Calu3 (cell line): ENCODE data around the gene WNT7A. TPM values are rescaled to one million over a fixed set of nuclear protein-coding genes. Genes with fewer than 3 reads are reported as not detected.
A peak's percentile ranks its signal among the peaks of the same experiment; 100 is the strongest.

Source experiments
- BruUV-seq: library from RNA; stranded (reverse); fragments of 400-500 nt; replicated peaks from 2 replicates; lab custom pipeline; 2021; lab: Mats Ljungman, UMichigan
- CTCF ChIA-PET: fragments of 300-600 bp; sonication (Branson Sonifier 250); formaldehyde crosslinking; loops from one replicate; lab custom pipeline; 2022; ENCODE audit warnings: antibody characterized with exemption; lab: Charles Lee
- DNase-seq: peaks from one replicate; pipeline ENCODE4 v3.0.0; 2022
- H3K27ac Mint-ChIP-seq: one replicate; pipeline ENCODE4 v1.8.0; 2022; ENCODE audit warnings: mixed read lengths; ENCODE audit not compliant: unreplicated experiment
- H3K27me3 Mint-ChIP-seq: one replicate; pipeline ENCODE4 v1.8.0; 2022; ENCODE audit warnings: mixed read lengths; ENCODE audit not compliant: unreplicated experiment
- H3K36me3 Mint-ChIP-seq: one replicate; pipeline ENCODE4 v1.8.0; 2022; ENCODE audit warnings: mild to moderate bottlenecking, moderate library complexity, mixed read lengths; ENCODE audit not compliant: insufficient read depth, unreplicated experiment
- H3K4me1 Mint-ChIP-seq: one replicate; pipeline ENCODE4 v1.8.0; 2022; ENCODE audit warnings: mild to moderate bottlenecking, low read depth, mixed read lengths; ENCODE audit not compliant: unreplicated experiment
- H3K4me3 Mint-ChIP-seq: one replicate; pipeline ENCODE4 v1.8.0; 2022; ENCODE audit warnings: mild to moderate bottlenecking, low read depth, moderate library complexity, mixed read lengths; ENCODE audit not compliant: unreplicated experiment
- H3K9me3 Mint-ChIP-seq: one replicate; pipeline ENCODE4 v1.8.0; 2022; ENCODE audit warnings: low read depth, mixed read lengths; ENCODE audit not compliant: unreplicated experiment
- CTCF ChIP-seq: fragments of 200-600 bp; IDR thresholded peaks from one replicate; pipeline ENCODE4 v1.8.0; 2022; ENCODE audit warnings: antibody characterized with exemption; ENCODE audit not compliant: unreplicated experiment
- intact Hi-C: fragments of 100-400 bp; cut with micrococcal nuclease; formaldehyde crosslinking; loops from one replicate; pipeline ENCODE4 v1.10.0; 2022; ENCODE audit not compliant: unreplicated experiment
- total RNA-seq: library from RNA; stranded (reverse); gene quantifications from 2 replicates; pipeline ENCODE4 v1.2.3, GENCODE V29; 2022

Gene WNT7A
- total RNA-seq, 1 experiment from 2014 or later, result 3.5 TPM

GRCh38 chr3:13812034-13812471, 67.8 kb downstream of the WNT7A start:
- peaks cover 8% of the 10 kb centered on the region for H3K9me3 Mint-ChIP-seq
- no peak for TF ChIP-seq CTCF
- no peak overlapping the region for H3K27ac Mint-ChIP-seq
- H3K36me3 Mint-ChIP-seq, result peaks cover 15% of the 10 kb centered on the region
- H3K27me3 Mint-ChIP-seq, result peaks cover 10% of the 10 kb centered on the region
- intact Hi-C loops, result no loop called here
- no peak overlapping the region for H3K4me3 Mint-ChIP-seq
- DNase-seq, result no peak
- no peaks in the 10 kb centered on the region for H3K4me1 Mint-ChIP-seq
- CTCF ChIA-PET, result no interaction called here
- BruUV-seq, result no TSS peak

DNA sequence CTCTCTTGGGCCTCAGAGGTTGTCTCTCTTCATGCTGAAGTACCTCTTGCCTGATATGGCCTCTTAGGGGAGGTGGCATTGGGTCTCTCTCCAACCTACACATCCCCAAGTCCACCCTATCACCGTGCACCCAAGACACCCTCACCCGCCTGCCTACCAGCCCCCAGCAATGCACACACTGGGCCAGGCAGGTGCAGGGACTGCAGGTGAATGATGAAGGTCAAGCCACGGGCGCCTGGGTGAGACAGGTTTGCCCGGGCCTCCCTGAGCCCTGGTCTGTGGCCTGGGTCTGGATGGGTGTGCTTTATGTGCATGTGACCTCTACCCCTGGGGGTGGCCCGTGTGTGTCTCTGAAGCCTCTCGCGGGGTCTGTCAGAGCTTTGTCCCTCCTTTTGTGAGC, 68.3 kb downstream of the WNT7A start:
- peaks cover 11% of the 10 kb centered on the region for H3K36me3 Mint-ChIP-seq
- H3K9me3 Mint-ChIP-seq, result peaks cover 5% of the 10 kb centered on the region
- no peak for TF ChIP-seq CTCF
- peaks cover 14% of the 10 kb centered on the region for H3K27me3 Mint-ChIP-seq
- H3K4me1 Mint-ChIP-seq, result no peaks in the 10 kb centered on the region
- intact Hi-C loops, result no loop called here
- CTCF ChIA-PET, result no interaction called here
- H3K4me3 Mint-ChIP-seq, result no peak overlapping the region
- H3K27ac Mint-ChIP-seq, result no peak overlapping the region
- no TSS peak for BruUV-seq
- no peak for DNase-seq

DNA sequence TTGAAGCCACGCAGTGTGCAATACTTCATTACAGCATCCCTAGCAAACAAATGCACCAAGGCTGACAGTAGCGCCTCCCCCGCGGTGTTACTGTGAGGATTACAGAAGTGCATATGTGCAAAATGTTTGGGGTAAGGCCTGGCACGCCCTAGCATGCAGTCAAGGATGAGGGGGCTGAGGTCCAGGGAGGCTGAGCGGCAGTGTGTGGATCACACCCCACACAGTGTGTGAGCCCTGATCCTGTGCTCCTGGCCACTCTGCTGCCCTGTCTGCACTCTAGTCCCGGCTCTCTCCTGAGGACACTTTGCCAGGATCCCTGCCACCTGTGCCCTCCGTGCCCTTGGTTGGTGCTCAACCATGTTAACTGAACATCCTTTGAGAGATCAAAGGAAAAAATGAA, 71.3 kb downstream of the WNT7A start:
- DNase-seq, result no peak
- no peaks in the 10 kb centered on the region for H3K36me3 Mint-ChIP-seq
- intact Hi-C loops, result no loop called here
- H3K27me3 Mint-ChIP-seq, result peaks cover 28% of the 10 kb centered on the region
- H3K9me3 Mint-ChIP-seq, result no peaks in the 10 kb centered on the region
- no peak for TF ChIP-seq CTCF
- no TSS peak for BruUV-seq
- CTCF ChIA-PET, result no interaction called here
- no peak overlapping the region for H3K27ac Mint-ChIP-seq
- H3K4me3 Mint-ChIP-seq, result no peak overlapping the region
- no peaks in the 10 kb centered on the region for H3K4me1 Mint-ChIP-seq

DNA sequence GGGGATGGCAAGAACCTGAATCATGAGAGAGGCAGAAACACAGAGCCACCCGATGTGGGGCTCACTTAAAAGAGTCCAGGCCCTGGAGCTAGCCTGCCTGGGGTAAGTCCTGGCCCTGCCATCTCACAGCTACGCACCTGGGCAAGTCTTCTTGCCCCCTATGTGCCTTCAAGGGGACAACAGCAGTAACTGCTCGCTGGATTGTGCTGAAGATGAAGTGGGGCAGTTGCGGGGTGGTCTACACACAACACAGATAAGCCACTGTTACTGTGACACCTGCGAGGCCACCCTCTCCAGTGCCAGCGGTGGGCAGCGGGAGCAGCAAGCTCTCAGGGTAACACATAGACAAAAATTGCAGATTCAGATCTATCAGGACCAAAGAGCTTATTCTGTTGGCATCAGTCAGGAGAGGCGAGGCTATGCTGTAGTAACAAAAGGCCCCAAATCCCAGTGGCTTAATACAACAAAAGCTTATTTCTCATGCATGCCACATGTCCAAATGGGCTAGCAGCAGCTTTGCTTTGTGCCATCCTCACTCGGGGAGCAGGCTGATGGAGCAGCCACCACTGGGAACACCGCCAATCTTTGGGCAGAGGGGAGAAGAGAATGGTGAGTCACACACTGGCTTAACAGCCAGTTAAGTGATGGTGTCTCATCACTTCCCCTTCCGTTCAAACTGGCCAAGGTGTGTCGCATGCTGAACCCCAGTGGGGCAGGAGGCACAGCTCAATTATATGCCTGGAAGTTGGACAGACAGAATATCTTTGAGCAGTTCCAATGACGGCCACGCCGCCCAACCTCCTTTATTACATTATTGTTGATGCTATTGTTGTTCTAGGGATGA, 78.3 kb downstream of the WNT7A start:
- intact Hi-C loops, result no loop called here
- H3K4me1 Mint-ChIP-seq, result no peaks in the 10 kb centered on the region
- no TSS peak for BruUV-seq
- no peaks in the 10 kb centered on the region for H3K36me3 Mint-ChIP-seq
- peaks cover 28% of the 10 kb centered on the region for H3K27me3 Mint-ChIP-seq
- H3K27ac Mint-ChIP-seq, result no peak overlapping the region
- DNase-seq, result peak; percentile 34
- CTCF ChIA-PET, result interaction anchor here (1.1 kb wide), 1 partner anchor 25 kb away, joined by 4 read pairs; no protein-coding TSS in a partner anchor
- no peaks in the 10 kb centered on the region for H3K9me3 Mint-ChIP-seq
- H3K4me3 Mint-ChIP-seq, result no peak overlapping the region
- TF ChIP-seq CTCF, result no peak
